Stimulated activated CD8-positive, alpha-beta memory T cell treated with anti-CD3 and anti-CD28 coated beads, Interleukin-12 subunit alpha, Interleukin-12 subunit beta, amount 100 ng/mL, for 1 hour (primary cell): Measurements from ENCODE around the gene PRSS50.

ENCODE experiments used
- DNase-seq: peaks from one replicate; pipeline ENCODE4 v3.0.0-alpha.2; 2020; ENCODE audit warnings: low read depth

Gene PRSS50

DNA sequence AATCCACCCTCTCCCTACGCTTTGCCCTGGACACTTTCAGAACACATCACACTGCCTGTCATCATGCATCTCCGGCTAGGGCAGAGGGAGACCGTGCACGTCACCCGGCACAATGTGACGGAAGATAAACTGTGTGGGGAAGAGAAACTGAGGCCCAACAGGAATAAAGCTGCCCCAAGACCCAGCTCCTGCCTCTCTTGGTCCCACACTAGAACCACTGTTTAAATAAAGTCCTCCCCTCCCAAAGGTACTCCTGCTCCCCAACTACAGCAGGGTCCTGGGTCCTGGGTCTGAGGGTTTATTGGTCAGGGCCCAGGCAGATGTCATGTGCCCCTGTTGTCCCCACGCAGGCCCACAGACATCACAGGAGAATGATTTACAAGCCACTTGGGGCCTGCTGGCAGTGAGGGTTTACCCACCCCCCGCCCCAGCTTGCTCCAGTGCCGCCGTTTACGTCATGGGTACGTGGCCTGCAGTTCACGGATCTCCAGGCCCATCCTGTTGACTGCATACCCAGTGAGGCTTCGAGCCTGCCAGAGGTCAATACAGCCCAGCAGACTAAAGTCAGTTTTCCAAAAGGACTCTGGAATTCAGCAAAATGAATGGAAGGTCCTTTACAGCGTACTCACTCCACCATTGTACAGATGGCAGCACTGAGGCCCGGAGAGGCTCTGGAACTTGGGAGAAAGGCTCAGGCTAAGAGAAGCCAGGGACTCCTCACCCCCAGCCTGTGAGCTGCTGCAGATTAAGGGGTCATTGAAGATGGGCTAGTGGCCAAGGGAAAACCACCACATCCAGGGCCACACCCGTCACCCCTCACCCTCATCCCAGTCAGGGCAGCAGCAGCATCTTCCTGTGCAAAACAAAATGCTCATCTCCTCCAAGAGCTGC, 47.4 kb downstream of the PRSS50 start:
- DNase-seq, result no peak

DNA sequence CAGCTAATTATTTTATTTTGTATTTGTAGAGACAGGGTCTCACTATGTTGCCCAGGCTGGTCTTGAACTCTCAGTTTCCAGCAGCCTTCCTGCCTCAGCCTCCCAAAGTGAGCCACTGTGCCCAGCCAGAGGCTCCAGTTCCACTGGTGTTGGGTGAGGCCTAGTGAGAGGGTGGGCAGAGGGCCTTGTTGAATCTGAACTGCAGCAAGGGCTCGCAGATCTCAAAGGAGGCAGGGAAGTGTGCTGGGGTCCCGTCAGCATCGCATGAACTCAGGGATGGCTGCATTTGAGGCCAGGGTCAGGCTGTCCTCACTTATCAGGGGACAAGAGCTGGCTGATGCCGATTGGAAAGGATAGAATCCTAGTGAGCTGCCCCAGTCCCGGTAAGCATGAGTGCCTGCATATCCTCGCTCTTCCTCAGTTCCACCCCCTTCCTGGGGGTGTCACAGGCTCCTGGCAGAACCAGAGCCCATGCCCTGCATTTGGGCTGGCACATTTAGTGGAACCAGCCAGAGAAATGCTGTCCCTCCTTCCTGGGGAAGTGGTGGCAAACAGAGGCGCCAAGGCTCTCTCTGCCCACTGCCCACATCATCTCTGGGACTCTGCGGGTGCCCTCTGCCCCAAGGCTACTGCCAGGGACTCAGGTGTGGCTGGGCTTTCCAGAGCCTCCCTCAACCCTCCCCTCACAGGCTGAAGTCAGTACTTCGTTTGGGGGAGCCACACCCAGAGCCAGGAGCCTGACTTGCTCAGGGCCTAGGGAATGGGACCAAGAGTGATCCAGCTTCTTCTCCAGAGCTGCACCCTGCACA, 48.3 kb downstream of the PRSS50 start:
- no peak for DNase-seq

GRCh38 chr3:46668591-46668990, 49.1 kb downstream of the PRSS50 start:
- DNase-seq, result no peak

DNA sequence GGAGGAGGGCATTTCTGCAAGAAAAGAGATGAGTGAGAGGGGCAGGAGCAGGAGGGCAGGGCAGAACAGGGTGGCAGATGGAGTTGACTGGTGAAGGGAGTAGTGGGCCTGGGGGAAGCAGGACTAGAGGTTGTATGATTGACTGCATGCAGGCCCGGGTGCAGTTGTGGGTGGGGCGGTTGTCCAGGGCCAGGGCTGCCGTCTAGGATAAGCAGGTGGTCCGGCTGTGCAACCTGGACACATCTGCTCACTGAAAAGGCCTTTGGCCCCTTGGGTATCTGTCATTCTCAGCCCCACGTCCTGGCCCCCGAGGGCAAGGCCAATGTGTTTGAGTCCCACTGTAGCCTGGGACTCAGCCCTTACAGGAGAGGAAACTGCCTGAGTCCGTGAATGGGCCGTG, 49.6 kb downstream of the PRSS50 start:
- DNase-seq, result no peak

- no peak for DNase-seq
Observed at GRCh38 chr3:46667657-46668056, 50.0 kb downstream of the PRSS50 start.

DNA sequence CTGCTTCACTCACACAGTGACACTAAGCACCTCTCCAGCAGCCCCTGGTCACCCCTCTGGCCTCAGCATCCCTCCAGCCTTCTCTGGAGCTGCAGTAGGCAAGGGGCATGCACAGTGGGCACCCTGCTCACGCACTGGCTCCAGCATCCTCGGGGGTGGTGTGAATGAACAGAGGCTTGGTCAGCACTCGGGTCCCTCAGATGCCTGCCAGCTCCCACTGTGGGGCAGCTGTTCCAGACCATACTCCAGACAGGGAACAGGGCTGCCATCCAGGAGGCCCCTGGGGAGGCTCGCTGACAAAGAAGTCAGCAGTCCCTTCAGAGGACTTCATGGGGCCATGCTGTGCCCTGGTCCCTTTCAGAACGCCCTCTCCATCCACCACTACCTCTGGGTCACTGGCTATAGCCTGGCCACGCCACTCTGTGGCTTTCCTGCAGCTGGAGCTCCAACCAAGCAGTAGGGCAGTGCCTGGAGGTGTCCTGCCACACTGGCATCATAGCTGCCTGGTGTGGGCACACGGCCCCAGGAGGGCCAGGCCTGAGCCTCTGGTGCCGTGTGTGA, 50.5 kb downstream of the PRSS50 start:
- DNase-seq, result no peak

GRCh38 chr3:46666453-46666845, 51.2 kb downstream of the PRSS50 start:
- no peak for DNase-seq

DNA sequence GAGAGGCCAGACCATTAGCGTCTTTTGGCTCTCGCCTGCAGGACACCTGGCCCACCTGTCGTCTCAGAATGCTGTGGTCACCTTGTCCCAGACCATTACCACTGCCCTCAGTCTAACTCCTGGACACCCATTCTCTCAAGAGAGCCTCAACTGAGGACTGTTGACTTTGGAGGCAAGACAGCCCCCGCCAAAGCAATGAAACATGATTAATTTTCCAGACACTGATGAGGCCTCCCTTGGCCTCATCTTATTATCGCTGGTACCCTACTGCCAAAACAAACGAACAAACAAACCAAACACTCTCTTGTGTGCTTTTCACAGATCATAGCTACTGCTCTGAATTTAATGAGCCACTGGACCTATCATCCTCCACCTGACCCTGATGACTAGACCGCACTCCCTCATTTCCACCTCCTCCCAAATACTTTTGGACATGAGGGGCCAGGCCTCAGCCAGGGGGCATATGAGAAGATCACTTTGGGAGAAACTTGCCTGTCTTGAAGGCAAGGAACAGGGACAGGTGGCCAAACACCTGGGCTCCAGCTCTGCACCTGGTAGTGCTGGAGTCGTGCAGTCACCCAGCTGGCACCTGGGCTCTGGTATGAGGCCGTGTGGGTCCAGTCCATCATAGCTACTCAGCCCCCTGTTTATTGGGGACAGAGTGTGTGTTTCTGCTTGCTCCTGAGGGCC, 51.8 kb downstream of the PRSS50 start:
- no peak for DNase-seq

DNA sequence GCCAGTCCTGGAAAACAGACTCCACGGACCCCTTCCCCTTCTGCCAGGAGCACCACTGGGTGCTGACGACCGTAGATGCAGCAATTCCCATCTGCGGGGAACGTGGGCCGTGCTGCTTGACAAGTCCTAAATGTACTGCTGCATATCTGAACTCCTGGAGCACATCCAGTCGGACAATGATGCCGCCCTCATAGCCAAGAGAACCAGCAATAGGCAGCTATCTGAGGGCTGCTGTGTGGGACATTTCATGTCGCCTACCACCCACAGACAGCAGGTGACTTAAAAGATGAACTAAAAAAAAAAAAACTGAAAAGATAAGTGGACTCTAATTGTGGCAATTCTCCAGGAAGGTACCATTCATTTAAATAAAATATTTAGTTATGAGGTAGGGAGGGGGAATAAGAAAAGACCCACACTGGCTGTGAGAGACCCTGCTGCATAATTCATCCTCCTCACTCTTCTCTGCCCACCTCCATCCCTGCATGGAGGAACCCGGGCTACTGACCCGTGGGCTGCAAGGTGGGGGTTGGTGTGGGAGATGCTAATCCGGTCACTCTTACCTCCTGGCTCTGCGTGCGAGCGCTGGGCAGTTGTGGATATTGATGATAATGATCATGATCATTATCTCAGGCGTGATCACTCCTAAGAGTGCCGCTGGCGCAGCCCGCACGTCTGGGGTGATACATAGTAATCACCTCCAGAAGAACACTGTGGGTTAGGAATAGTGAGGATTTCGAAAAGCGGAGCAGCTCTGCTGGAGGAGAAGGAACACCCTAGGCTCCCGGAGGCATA, 52.5 kb downstream of the PRSS50 start:
- DNase-seq, result no peak

DNA sequence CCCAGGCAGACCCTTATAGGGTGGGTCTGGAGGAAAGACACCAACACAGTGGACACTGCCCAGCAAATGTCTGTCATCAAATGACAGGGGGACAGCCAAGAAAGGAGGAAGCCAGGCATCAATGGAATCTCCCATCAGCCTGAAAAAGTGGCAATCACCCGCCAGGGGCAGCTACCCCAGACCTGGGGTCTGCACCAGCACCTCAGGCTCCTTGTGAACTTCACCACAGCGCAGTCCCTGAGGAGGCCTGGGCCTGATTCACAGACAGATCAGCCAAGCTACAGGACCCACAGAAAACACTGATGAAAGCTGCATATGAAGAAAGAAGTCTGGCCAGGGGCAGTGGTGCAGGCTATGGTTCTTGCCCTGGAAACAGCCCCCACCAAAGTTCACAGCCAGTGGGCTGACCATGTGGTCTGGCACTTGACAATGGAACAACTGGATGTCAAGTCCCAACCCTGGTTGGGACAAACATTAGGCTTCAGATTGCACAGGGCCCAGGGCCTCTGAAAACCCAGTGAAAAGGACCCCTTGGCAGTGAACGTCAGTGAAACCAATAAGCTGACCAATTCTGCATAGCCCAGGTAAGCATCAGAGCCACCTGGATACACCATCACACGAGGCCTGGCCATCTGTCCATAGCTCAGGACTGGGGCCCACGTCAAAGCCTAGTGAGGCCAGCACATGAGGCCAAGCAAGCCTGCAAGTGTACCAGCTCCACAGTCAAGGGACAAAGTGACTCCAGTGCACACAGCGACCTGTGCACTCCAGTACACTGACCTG, 53.3 kb downstream of the PRSS50 start:
- no peak for DNase-seq

DNA sequence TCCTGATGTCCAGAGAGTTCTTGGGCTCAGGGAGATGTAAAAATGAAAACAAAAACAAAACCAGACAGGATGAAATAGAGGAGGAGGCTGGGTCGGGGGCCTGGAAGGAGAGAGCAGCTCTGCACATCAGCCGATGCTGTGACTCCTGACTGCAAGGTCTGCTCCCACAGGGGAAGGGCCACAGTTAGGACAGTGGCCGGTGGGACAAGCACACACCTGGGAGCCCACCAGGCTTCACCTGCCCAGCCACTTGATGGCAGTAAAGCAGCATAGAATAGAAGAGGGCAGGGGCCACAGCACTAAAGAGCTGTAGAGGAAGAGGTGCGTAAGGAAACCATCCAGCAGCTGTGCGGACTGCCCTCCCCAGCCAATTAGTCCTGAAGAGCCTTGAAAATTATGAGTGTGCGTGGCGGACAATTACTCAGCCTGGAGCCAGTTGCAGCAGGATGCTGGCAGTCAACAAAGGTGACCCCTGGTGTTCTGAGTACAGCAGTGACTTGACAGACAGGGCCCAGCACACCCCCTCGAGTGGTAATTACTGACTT, 54.0 kb downstream of the PRSS50 start:
- DNase-seq, result no peak

DNA sequence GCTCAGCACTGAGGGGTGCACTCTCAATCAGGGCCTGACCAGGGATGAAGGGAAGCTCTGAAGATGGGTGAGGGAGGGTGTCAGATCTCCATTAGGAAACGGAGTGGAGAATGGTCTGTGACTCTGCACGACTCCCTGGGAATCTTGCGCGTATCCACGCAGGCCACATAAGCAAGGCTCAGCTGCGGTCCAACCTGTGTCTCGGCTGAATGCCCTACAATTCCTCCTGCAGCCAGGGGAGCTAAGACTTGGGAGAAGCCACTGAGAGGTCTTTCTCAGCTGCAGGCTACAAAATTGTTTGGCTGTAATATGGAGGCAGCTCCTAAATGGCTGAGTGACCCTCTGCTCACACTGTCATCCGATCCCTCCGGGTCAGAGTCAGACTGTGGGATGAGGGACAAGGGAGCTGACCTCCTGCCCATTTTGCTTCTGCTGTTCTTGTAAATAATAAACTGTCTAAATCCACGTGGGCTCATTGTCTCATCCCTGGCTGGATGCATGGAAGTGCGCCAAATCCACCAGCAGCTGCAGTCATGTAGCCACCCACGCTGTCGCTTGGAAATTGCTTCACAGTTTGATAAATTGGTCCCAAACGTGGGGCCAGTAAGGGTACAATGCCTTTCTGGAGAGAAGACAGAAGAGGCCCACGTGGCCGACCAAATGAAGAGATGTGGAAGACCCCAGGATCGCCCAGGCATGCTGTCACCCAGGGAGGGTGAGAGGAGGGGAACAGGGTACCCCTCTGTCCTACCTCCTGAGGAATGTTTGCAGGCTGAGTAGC, 54.7 kb downstream of the PRSS50 start:
- no peak for DNase-seq
